Measurements from ENCODE around the gene RPTOR.

RPTOR gene

GRCh38 chr17:80643326-80644099 lies 98.9 kb downstream of the RPTOR start:
- H3K4me3 ChIP-seq (replicated peaks; ENCODE audit: insufficient read depth, low read length) = no peak overlapping the region
- no peak for DNase-seq (ENCODE audit: low read depth in 1 of 2, low spot score in 1 of 2)
- TF ChIP-seq CTCF (IDR thresholded peaks at IDR 0.05; ENCODE audit: insufficient read depth, low read length) = no peak
- TF ChIP-seq POLR2AphosphoS5 (IDR thresholded peaks at IDR 0.05; ENCODE audit: low read depth) = no peak
- no peak overlapping the region for H3K27ac ChIP-seq (replicated peaks)
- no peaks in the 10 kb centered on the region for H3K27me3 ChIP-seq (ENCODE audit: insufficient read depth, poor library complexity, severe bottlenecking)

- TF ChIP-seq CTCF (IDR thresholded peaks at IDR 0.05; ENCODE audit: insufficient read depth, low read length) = no peak
- no peak for TF ChIP-seq SPI1 (IDR thresholded peaks at IDR 0.05; ENCODE audit: borderline replicate concordance, low read depth)
- TF ChIP-seq GABPA (IDR thresholded peaks at IDR 0.05; ENCODE audit: low read depth) = no peak
- no peak for TF ChIP-seq REST (IDR thresholded peaks at IDR 0.05; ENCODE audit: insufficient replicate concordance, low read depth)
- TF ChIP-seq POLR2AphosphoS5 (IDR thresholded peaks at IDR 0.05; ENCODE audit: low read depth) = no peak
- no peaks in the 10 kb centered on the region for H3K27me3 ChIP-seq (ENCODE audit: insufficient read depth, poor library complexity, severe bottlenecking)
- no peak overlapping the region for H3K27ac ChIP-seq (replicated peaks)
- DNase-seq (ENCODE audit: low read depth in 1 of 2, low spot score in 1 of 2) = no peak
- H3K4me3 ChIP-seq (replicated peaks; ENCODE audit: insufficient read depth, low read length) = no peak overlapping the region
These were observed 99.9 kb downstream of the RPTOR start for GRCh38 chr17:80644536-80644935.

GRCh38 chr17:80645706-80646325 lies 101.2 kb downstream of the RPTOR start:
- H3K27ac ChIP-seq (replicated peaks) = no peak overlapping the region
- no peak for TF ChIP-seq POLR2AphosphoS5 (IDR thresholded peaks at IDR 0.05; ENCODE audit: low read depth)
- no peak for TF ChIP-seq CTCF (IDR thresholded peaks at IDR 0.05; ENCODE audit: insufficient read depth, low read length)
- no peaks in the 10 kb centered on the region for H3K27me3 ChIP-seq (ENCODE audit: insufficient read depth, poor library complexity, severe bottlenecking)
- no peak overlapping the region for H3K4me3 ChIP-seq (replicated peaks; ENCODE audit: insufficient read depth, low read length)
- DNase-seq (ENCODE audit: low read depth in 1 of 2, low spot score in 1 of 2) = no peak

GRCh38 chr17:80646328-80646727 lies 101.7 kb downstream of the RPTOR start:
- DNase-seq (ENCODE audit: low read depth in 1 of 2, low spot score in 1 of 2) = no peak
- Histone ChIP-seq H3K27ac (replicated peaks) (no peak overlapping the region), H3K27me3 (ENCODE audit: insufficient read depth, poor library complexity, severe bottlenecking) (no peaks in the 10 kb centered on the region), H3K4me3 (replicated peaks; ENCODE audit: insufficient read depth, low read length) (no peak overlapping the region)
- TF ChIP-seq GABPA (IDR thresholded peaks at IDR 0.05; ENCODE audit: low read depth) (no peak), CTCF (IDR thresholded peaks at IDR 0.05; ENCODE audit: insufficient read depth, low read length) (no peak)
